Endothelial cell of umbilical vein (primary cell): ENCODE measurements around the gene FAM131B. TPM values are rescaled to one million over a fixed set of nuclear protein-coding genes. Genes with fewer than 3 reads are reported as not detected.

ENCODE experiments used
- BruUV-seq: library from RNA; stranded (reverse); fragments of 400-500 nt; replicated peaks from 2 replicates; lab custom pipeline; 2021; lab: Mats Ljungman, UMichigan
- CTCF ChIA-PET: fragments of 300-600, 350-600 bp; sonication (Branson Sonifier 250); formaldehyde crosslinking; loops from one replicate; lab custom pipeline; 2021; ENCODE audit warnings: antibody characterized with exemption, inconsistent platforms; lab: Charles Lee
- POLR2A ChIA-PET: fragments of 300-600, 350-600 bp; sonication (Branson Sonifier 250); formaldehyde crosslinking; loops from one replicate; lab custom pipeline; 2021; ENCODE audit warnings: antibody characterized with exemption, inconsistent platforms; lab: Charles Lee
- DNase-seq: peaks from one replicate; pipeline ENCODE4 v3.0.0-alpha.2; 2011; ENCODE audit warnings: low read depth, low spot score
- FAIRE-seq: peaks from 2 replicates; lab custom pipeline; 2011; peaks lifted over from hg19 to GRCh38; lab: Jason Lieb, UNC
- H2AFZ ChIP-seq: 2 replicates; pipeline ENCODE4 v1.6.0; 2012; ENCODE audit warnings: low read depth, low read length, control low read depth, inconsistent platforms
- H3K27ac ChIP-seq: 2 replicates; pipeline ENCODE4 v1.5.1; 2011; ENCODE audit warnings: low read depth, mild to moderate bottlenecking, control low read depth, low read length, moderate library complexity; ENCODE audit not compliant: insufficient read depth
- H3K27me3 ChIP-seq, 2 experiments: 2 replicates each; pipeline versions ENCODE4 v1.6.0 to v1.6.1; 2011; ENCODE audit warnings: low read length in 2 of 2, mixed read lengths in 1 of 2; ENCODE audit not compliant: control insufficient read depth in 2 of 2, insufficient read depth in 2 of 2
- H3K36me3 ChIP-seq, 2 experiments: 2 replicates in 1 of 2; 3 replicates in 1 of 2; pipeline ENCODE4 v1.5.1; 2011; ENCODE audit warnings: low read length in 2 of 2, mild to moderate bottlenecking in 1 of 2, moderate library complexity in 1 of 2; ENCODE audit not compliant: control insufficient read depth in 2 of 2, insufficient read depth in 2 of 2; ENCODE audit errors: extremely low read depth in 1 of 2
- H3K4me1 ChIP-seq: 3 replicates; pipeline ENCODE4 v1.5.1; 2011; ENCODE audit warnings: mild to moderate bottlenecking, low read length; ENCODE audit not compliant: control insufficient read depth, insufficient read depth; ENCODE audit errors: extremely low read depth
- H3K4me2 ChIP-seq: 2 replicates; pipeline ENCODE4 v1.6.1; 2011; ENCODE audit warnings: low read length, control low read depth, mixed read lengths; ENCODE audit not compliant: insufficient read depth
- H3K4me3 ChIP-seq, 3 experiments: fragments of 200-600 bp in 1 of 3; sonication (generic), shearing (Covaris generic) in 1 of 3; replicated peaks in 1 of 3; 2 replicates each; pipeline ENCODE4 v1.5.1; 2011 to 2016; ENCODE audit warnings: control low read depth in 3 of 3, low read length in 3 of 3, mild to moderate bottlenecking in 2 of 3, inconsistent platforms in 1 of 3, low read depth in 1 of 3, moderate library complexity in 1 of 3; ENCODE audit not compliant: insufficient read depth in 1 of 3
- H3K79me2 ChIP-seq: 2 replicates; pipeline ENCODE4 v1.6.0; 2012; ENCODE audit warnings: low read length, inconsistent platforms; ENCODE audit not compliant: control insufficient read depth, insufficient read depth
- H3K9ac ChIP-seq: replicated peaks from 2 replicates; pipeline ENCODE3; 2011; ENCODE audit warnings: low read length, control low read depth; ENCODE audit not compliant: insufficient read depth; ENCODE audit errors: extremely low read depth
- H3K9me1 ChIP-seq: replicated peaks from 3 replicates; pipeline ENCODE4 v1.6.0; 2011; ENCODE audit warnings: mild to moderate bottlenecking, low read length; ENCODE audit not compliant: control insufficient read depth, insufficient read depth; ENCODE audit errors: extremely low read depth
- H3K9me3 ChIP-seq: replicated peaks from 2 replicates; pipeline ENCODE4 v1.5.1; 2012; ENCODE audit warnings: low read length, inconsistent platforms; ENCODE audit not compliant: control insufficient read depth, insufficient read depth
- H4K20me1 ChIP-seq: replicated peaks from 2 replicates; pipeline ENCODE3; 2011; ENCODE audit warnings: mild to moderate bottlenecking, low read length; ENCODE audit not compliant: control insufficient read depth, insufficient read depth; ENCODE audit errors: extremely low read depth
- CTCF ChIP-seq, 2 donors: IDR thresholded peaks; 1 replicate in 1 of 2; 2 replicates in 1 of 2; pipeline ENCODE4 v1.5.1; 2011; ENCODE audit warnings: low read length in 2 of 2, mild to moderate bottlenecking in 2 of 2, moderate library complexity in 2 of 2, control low read depth in 1 of 2, inconsistent platforms in 1 of 2, low read depth in 1 of 2; ENCODE audit not compliant: insufficient read depth in 1 of 2; ENCODE audit errors: extremely low read depth in 1 of 2
- EZH2 ChIP-seq: IDR thresholded peaks from 2 replicates; pipeline ENCODE4 v1.6.1; 2012; ENCODE audit warnings: borderline replicate concordance, low read depth, mild to moderate bottlenecking, moderate library complexity, low read length, inconsistent platforms; ENCODE audit not compliant: severe bottlenecking
- POLR2A ChIP-seq: IDR thresholded peaks from 2 replicates; pipeline ENCODE4 v1.6.1; 2012; ENCODE audit warnings: low read depth, mild to moderate bottlenecking, control low read depth, low read length
- dilution Hi-C: fragments of 300-500 bp; cut with MboI; formaldehyde crosslinking; loops from one replicate; pipeline ENCODE4 v1.15.0; 2019; ENCODE audit warnings: low sequenced_read_pairs; ENCODE audit not compliant: extremely low pct_ligation_motif_present
- intact Hi-C: fragments of 100-400 bp; cut with micrococcal nuclease; formaldehyde crosslinking; loops from one replicate; pipeline ENCODE4 v1.10.0; 2022
- polyA plus RNA-seq, 4 experiments: library from polyadenylated mRNA; depleted of rRNA in 3 of 4; stranded (reverse) in 3 of 4; unstranded in 1 of 4; fragments of >200 nt; gene quantifications; 2 replicates each; pipeline versions ENCODE4 v1.2.1 to v1.2.3, GENCODE V29; 2011 to 2012; ENCODE audit warnings: missing spikeins in 1 of 4
- total RNA-seq: library from RNA; stranded (reverse); gene quantifications from 2 replicates; pipeline ENCODE4 v1.2.3, GENCODE V29; 2021

Gene FAM131B
- total and polyA plus RNA-seq, 2 donors (not counting 3 experiments of a cell fraction or from before 2014, with no cell fraction given) = 1.6 to 1.8 TPM

GRCh38 chr7:143387156-143387975, 24.9 kb upstream of the FAM131B start:
- no peak overlapping the region for H3K4me2 ChIP-seq
- intact Hi-C loops (no loop called here), dilution Hi-C loops (loop anchor here (25.0 kb wide), 1 partner anchor 125 kb away; no protein-coding TSS in a partner anchor)
- no peaks in the 10 kb centered on the region for H3K9me1 ChIP-seq
- FAIRE-seq = no peak
- POLR2A ChIA-PET = interaction anchor here (1.1 kb wide), 1 partner anchor 113 kb away, joined by 6 read pairs; no protein-coding TSS in a partner anchor
- H3K9ac ChIP-seq = no peak overlapping the region
- no peaks in the 10 kb centered on the region for H3K27me3 ChIP-seq
- peaks cover 22 to 42% of the 10 kb centered on the region in 2 experiments for H3K36me3 ChIP-seq
- H4K20me1 ChIP-seq = no peaks in the 10 kb centered on the region
- H3K4me3 ChIP-seq = no peak overlapping the region
- no peaks in the 10 kb centered on the region for H3K9me3 ChIP-seq
- H2AFZ ChIP-seq = no peak overlapping the region
- peaks cover 71% of the 10 kb centered on the region for H3K79me2 ChIP-seq
- TF ChIP-seq CTCF (IDR thresholded peaks at IDR 0.05; ENCODE audit: extremely low read depth in 1 of 2, insufficient read depth in 1 of 2, low read depth in 1 of 2, low read length in 2 of 2) (peak; percentile 6 to 14), EZH2 (no peak), POLR2A (peak; percentile 61)
- CTCF ChIA-PET = interaction anchor here (0.7 to 4.3 kb wide), 3 partner anchors 20 to 118 kb away, joined by 3 to 24 read pairs (median 3); no protein-coding TSS in a partner anchor
- H3K4me1 ChIP-seq = peaks cover 89% of the 10 kb centered on the region
- no peak for DNase-seq
- BruUV-seq = no TSS peak
- no peak overlapping the region for H3K27ac ChIP-seq
